GM18861 (cell line): Measurements from ENCODE around the gene IGF1R.

Experiments used
- ATAC-seq: cut with Tn5 transposase; IDR thresholded peaks from one replicate; pipeline ENCODE4 v1.9.1; 2021; ENCODE audit not compliant: unreplicated experiment

The IGF1R gene

GRCh38 chr15:98743177-98743576 lies 94.8 kb downstream of the IGF1R start:
- ATAC-seq, result no peak

GRCh38 chr15:98744506-98744905 lies 96.2 kb downstream of the IGF1R start:
- ATAC-seq, result no peak

GRCh38 chr15:98745179-98745578 lies 96.8 kb downstream of the IGF1R start:
- no peak for ATAC-seq

GRCh38 chr15:98745650-98746374 lies 97.5 kb downstream of the IGF1R start:
- ATAC-seq, result no peak

GRCh38 chr15:98746375-98747155 lies 98.2 kb downstream of the IGF1R start:
- ATAC-seq, result no peak

GRCh38 chr15:98751767-98752166 lies 103.4 kb downstream of the IGF1R start:
- no peak for ATAC-seq

GRCh38 chr15:98753726-98754656 lies 105.7 kb downstream of the IGF1R start:
- ATAC-seq, result no peak

GRCh38 chr15:98754657-98755022 lies 106.3 kb downstream of the IGF1R start:
- ATAC-seq, result no peak

GRCh38 chr15:98755138-98755537 lies 106.8 kb downstream of the IGF1R start:
- ATAC-seq, result no peak

GRCh38 chr15:98755781-98756180 lies 107.4 kb downstream of the IGF1R start:
- ATAC-seq, result no peak

GRCh38 chr15:98758224-98758623 lies 109.9 kb downstream of the IGF1R start:
- no peak for ATAC-seq

- ATAC-seq, result no peak
These were observed 110.9 kb downstream of the IGF1R start for GRCh38 chr15:98759277-98759676.

GRCh38 chr15:98760112-98760826 lies 111.9 kb downstream of the IGF1R start:
- no peak for ATAC-seq

- no peak for ATAC-seq
These were observed 112.6 kb downstream of the IGF1R start for GRCh38 chr15:98760975-98761374.

GRCh38 chr15:98763179-98763578 lies 114.8 kb downstream of the IGF1R start:
- no peak for ATAC-seq

GRCh38 chr15:98764291-98764690 lies 116.0 kb downstream of the IGF1R start:
- ATAC-seq, result no peak

- no peak for ATAC-seq
These were observed 117.3 kb downstream of the IGF1R start for GRCh38 chr15:98765610-98766009.

GRCh38 chr15:98767692-98768091 lies 119.4 kb downstream of the IGF1R start:
- no peak for ATAC-seq

GRCh38 chr15:98769867-98770266 lies 121.5 kb downstream of the IGF1R start:
- no peak for ATAC-seq

GRCh38 chr15:98770984-98771383 lies 122.6 kb downstream of the IGF1R start:
- no peak for ATAC-seq

- ATAC-seq, result no peak
These were observed 123.2 kb downstream of the IGF1R start for GRCh38 chr15:98771541-98771940.
